ENCODE data around the gene NDUFB10.

GRCh38 chr16:1978476-1979120, 19.3 kb downstream of the NDUFB10 start:
- TF ChIP-seq CTCF (IDR thresholded peaks at IDR 0.05) (no peak), POLR2A (IDR thresholded peaks at IDR 0.05) (no peak), POLR2AphosphoS5 (IDR thresholded peaks at IDR 0.05) (no peak), EP300 (IDR thresholded peaks at IDR 0.05) (no peak)
